Spleen (tissue), 7 donors: Measurements from ENCODE around the gene FGR.

Source experiments
- POLR2A ChIP-seq, 3 donors: fragments of 450-650 bp; IDR thresholded peaks; one replicate each; pipeline ENCODE4 v1.5.1; 2017; ENCODE audit warnings: antibody characterized with exemption in 3 of 3, mild to moderate bottlenecking in 1 of 3
- TF ChIP-seq, protein P1 (sequence below), 11 experiments: fragments of 200-600 bp in 7 of 11; fragments of 450-650 bp in 4 of 11; sonication (generic) in 4 of 11; IDR thresholded peaks in 8 of 11; conservative IDR thresholded peaks in 3 of 11; 1 replicate in 7 of 11; 2 replicates in 4 of 11; pipeline versions ENCODE4 v1.4.0 to v1.8.0; 2016 to 2021; ENCODE audit warnings: antibody characterized with exemption in 11 of 11, inconsistent platforms in 4 of 11, mild to moderate bottlenecking in 1 of 11
- donor health status: DM: no; HTN: no; CAD: no; lungs with moderate emphysema.
- donor health status: DM: no; HTN: no; CAD: no.
- donor health status: DM: no; HTN: no; CAD: no.

DNA sequence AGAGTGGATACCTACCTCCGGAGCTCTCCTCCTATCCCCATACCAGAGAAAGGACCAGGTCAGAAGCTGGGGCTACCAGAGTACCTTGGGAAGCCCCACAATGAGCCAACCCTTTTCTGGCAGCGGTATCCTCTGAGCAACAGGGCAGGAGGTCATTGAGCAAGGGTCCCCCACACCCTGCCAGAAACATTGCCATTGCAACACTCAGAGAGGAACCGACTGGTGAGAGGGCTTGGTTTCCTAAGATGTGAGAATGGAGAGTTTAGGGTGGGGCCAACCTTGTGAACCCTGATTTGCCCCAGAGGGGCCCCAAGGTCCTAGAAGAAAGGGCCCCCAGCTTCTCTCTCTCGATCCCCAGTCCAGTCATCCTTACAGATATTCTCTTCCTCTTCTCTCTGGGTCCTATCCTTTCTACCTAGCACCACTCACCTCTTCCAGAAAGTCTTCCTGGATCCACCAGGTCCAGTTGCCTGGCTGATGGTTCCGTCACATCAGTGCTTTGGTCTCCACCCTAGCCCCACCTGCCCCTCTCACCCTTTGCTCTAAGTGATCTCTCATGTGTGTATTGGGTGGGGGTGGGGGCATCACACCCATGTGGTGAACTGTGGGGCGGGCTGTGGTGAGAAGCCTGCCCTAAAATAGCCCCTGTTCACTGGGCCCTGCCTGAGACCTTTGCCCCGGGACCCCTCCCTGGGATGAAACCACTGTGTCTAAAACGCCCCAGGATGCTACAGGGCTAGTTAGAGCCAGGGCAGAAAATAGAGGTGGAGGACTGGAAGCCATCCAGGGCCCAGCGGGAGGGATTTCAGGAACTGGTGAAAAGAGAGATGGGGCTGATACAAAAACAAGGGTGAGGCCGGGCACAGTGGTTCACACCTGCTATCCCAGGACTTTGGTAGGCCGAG, 8.7 kb downstream of the FGR start:
- TF ChIP-seq POLR2A (IDR thresholded peaks at IDR 0.05), result peak in 2 of 3 donors; percentile 29 to 46
- TF ChIP-seq, protein P1, sequence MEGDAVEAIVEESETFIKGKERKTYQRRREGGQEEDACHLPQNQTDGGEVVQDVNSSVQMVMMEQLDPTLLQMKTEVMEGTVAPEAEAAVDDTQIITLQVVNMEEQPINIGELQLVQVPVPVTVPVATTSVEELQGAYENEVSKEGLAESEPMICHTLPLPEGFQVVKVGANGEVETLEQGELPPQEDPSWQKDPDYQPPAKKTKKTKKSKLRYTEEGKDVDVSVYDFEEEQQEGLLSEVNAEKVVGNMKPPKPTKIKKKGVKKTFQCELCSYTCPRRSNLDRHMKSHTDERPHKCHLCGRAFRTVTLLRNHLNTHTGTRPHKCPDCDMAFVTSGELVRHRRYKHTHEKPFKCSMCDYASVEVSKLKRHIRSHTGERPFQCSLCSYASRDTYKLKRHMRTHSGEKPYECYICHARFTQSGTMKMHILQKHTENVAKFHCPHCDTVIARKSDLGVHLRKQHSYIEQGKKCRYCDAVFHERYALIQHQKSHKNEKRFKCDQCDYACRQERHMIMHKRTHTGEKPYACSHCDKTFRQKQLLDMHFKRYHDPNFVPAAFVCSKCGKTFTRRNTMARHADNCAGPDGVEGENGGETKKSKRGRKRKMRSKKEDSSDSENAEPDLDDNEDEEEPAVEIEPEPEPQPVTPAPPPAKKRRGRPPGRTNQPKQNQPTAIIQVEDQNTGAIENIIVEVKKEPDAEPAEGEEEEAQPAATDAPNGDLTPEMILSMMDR (IDR thresholded peaks at IDR 0.05 in 8 of 11, conservative IDR thresholded peaks at IDR 0.05 in 3 of 11), result no peak
